GM12892 (cell line): ENCODE results near the gene UNC119.
"Not testable (repeated sequence)": the region's sequence is repeated elsewhere in the genome, so short reads cannot be mapped to it uniquely, and the experiment has no call there.

Source experiments
- DNase-seq: peaks from one replicate; pipeline ENCODE4 v3.0.0; 2011; ENCODE audit not compliant: insufficient read length
- FAIRE-seq: peaks from 2 replicates; lab custom pipeline; 2011; peaks lifted over from hg19 to GRCh38; lab: Jason Lieb, UNC
- POLR2A ChIP-seq: IDR thresholded peaks from 2 replicates; pipeline ENCODE4 v1.6.1; 2011; ENCODE audit warnings: low read depth, low read length, control low read depth
- POLR2AphosphoS5 ChIP-seq: IDR thresholded peaks from 2 replicates; pipeline ENCODE4 v1.6.1; 2011; ENCODE audit warnings: low read depth, low read length, control low read depth
- TAF1 ChIP-seq: IDR thresholded peaks from 2 replicates; pipeline ENCODE4 v1.6.1; 2011; ENCODE audit warnings: low read depth, mild to moderate bottlenecking, control low read depth, low read length, borderline replicate concordance

UNC119 gene

DNA sequence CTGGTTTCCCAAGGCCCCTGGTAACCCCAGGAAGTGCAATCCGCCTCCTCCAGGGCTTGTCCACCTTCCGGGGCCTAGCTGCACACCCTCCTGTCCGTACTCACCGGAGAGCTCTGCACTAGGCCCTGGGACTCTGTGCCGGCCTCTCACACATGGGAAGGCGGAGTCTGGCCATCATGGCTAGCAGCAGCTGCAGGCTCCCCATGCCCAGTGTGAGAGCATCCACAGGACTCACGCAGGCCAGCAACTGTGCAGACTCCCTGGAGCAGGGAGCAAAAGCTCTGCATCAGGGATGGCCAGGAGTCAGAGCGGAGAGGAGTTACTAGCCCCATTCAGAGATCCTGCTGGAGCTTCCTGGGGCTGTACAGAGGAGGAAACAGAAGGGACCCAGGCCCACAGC lies 26.0 kb downstream of the UNC119 start:
- no peak for DNase-seq
- TF ChIP-seq TAF1, result no peak
- TF ChIP-seq POLR2AphosphoS5, result no peak
- TF ChIP-seq POLR2A, result no peak

DNA sequence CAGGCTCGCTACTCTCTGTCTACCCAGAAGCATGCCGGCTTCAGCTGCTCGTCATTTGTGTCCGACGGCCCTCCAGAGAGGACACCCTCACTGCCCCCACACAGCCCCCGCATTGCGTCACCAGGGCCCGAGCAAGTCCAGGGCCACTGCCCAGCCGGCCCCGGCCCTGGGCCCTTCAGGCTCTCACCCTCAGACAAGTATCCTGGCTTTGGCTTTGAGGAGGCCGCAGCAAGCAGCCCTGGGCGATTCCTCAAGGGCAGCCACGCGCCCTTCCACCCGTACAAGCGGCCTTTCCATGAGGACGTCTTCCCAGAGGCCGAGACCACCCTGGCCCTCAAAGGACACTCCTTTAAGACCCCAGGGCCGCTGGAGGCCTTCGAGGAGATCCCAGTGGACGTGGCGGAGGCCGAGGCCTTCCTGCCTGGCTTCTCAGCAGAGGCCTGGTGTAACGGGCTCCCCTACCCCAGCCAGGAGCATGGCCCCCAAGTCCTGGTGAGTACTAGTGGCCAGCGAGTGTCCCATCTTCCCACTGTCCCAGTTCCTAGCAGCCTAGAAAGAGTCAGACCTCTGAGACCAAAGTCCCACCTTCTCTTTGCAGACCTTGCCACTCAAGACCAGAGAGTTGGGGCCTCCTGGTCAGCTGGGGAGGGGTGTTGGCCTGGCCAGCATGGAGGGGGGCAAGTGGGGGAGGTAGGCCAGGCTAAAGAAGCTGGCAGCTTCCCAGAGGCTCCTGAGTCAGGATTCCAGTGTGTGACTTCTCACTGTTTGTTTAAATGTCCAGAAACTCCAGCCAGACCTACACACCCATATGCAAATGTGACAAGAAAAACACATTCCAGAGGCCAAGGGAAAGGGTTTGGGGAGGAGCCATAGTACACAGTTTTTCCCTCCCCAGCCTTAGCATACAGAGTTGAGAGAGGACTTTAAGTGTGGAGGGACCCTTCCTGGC lies 27.7 kb downstream of the UNC119 start:
- no peak for DNase-seq
- TF ChIP-seq TAF1, result no peak
- TF ChIP-seq POLR2A, result no peak
- no peak for TF ChIP-seq POLR2AphosphoS5
- FAIRE-seq, result no peak

More for the DNA sequence above, 26.0 kb downstream of the UNC119 start:
- FAIRE-seq, result no peak

DNA sequence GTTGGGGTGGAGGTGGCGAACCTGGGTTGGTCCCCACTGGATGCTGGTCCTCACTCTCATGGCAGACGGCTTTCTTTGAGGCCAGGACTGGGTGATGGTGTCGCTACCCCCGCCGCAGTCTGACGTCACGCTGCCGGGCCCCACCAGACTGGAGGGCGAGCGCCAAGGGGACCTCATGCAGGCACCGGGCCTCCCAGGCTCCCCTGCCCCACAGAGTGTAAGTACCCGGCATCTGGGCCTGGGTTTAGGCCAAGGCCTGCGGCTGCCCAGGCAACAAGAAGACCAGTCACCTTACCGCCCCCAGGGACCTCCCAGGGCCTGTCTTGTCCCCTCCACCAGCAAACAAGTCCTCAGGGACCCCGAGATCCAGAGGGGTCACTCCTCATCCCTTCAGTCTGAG lies 28.5 kb downstream of the UNC119 start:
- DNase-seq (no peak), FAIRE-seq (no peak)
- no peak for TF ChIP-seq TAF1

DNA sequence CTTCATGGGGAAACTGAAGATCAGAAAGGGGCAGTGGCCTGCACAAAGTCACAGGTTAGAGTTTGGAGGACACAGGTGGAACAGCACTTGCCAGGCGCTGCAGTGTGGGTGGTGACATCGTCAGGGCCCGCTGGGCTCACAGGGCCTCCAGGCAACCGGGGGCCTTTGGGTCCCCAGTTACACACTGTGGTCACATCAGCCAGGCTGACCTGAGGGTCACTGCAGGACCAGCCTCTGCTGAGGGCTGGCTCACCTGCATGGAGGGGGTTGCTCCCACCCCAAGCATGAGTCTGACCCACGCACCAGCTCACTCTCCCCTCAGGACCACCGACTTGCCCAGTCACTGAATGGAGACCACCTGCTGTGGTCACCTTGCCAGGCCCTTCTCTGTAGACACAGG lies 29.2 kb downstream of the UNC119 start:
- FAIRE-seq (no peak), DNase-seq (no peak)
- TF ChIP-seq POLR2AphosphoS5, result no peak
- no peak for TF ChIP-seq TAF1
- no peak for TF ChIP-seq POLR2A

DNA sequence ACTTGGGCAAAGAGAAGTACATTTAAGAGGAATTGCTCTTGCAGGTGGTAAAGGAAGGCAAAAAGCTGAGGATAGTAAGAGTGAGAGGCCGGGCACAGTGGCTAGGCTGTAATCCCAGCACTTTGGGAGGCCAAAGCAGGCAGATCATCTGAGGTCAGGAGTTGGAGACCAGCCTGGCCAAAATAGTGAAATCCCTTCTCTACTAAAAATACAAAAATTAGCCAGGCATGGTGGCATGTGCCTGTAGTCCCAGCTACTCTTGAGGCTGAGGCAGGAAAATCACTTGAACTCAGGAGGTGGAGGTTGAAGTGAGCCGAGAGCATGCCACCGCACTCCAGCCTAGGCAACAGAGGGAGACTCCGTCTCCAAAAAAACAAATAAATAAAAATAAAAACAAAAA lies 30.1 kb downstream of the UNC119 start:
- not testable (repeated sequence) for DNase-seq, FAIRE-seq

DNA sequence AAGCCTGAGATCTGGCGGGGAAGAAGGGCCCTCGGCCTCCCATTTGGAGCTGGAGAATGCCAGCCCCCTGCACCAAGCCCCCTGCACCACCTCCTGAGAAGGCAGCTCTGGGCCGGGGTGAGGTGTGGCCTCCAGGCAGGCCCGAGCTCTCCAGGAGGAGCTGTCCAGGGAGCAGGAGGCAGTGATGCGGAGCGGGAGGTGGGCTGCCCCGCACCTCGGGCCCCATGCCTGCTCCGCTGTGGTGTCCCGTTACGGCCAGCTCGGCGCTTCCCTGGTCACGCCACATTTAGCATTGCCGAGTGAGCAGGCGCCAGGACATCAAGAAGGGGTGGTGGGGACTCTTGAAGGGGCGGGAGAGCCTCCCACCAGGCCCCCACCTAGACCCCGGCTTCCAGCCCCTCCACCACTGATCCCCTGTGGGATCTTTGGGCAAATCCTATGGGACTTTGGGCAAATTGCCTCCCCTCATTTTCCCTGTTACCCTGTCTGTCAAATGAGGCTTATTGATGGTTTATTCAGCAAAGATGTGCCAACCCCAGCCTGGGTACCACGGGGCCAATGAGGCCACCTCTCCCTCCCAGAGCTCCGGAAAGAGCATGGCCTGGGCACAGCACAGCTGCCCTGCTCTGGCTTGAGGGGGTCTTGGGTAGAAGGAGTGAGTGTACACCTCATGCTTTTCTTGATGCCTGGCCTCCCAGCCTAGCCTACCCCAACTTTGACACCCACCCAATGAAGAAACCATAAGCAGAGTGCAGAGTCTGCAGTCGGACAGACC lies 30.9 kb downstream of the UNC119 start:
- no peak for FAIRE-seq
- no peak for DNase-seq
- TF ChIP-seq POLR2AphosphoS5 (no peak), TAF1 (no peak), POLR2A (no peak)

DNA sequence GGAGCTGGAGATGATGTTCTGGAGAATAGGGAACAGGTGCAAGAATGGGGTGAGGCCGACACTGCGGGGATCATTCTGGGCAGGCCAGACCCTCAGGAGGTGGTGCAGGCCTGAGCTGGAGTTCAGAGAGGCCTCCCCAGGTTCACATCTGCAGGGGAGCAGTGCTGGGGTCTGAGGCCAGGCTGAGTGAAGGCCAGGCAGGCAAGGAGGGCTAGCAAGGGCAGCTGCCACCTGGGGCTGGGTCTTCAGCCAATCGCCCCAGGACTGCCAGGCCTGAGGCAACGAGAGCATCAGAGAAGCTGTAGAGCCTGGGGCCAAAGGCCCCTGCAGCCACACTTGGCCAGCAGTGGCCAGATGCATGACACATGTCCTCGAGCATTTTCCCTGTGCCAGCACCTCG lies 31.7 kb downstream of the UNC119 start:
- no peak for TF ChIP-seq POLR2A
- TF ChIP-seq TAF1, result no peak
- TF ChIP-seq POLR2AphosphoS5, result no peak
- no peak for FAIRE-seq
- DNase-seq, result no peak

DNA sequence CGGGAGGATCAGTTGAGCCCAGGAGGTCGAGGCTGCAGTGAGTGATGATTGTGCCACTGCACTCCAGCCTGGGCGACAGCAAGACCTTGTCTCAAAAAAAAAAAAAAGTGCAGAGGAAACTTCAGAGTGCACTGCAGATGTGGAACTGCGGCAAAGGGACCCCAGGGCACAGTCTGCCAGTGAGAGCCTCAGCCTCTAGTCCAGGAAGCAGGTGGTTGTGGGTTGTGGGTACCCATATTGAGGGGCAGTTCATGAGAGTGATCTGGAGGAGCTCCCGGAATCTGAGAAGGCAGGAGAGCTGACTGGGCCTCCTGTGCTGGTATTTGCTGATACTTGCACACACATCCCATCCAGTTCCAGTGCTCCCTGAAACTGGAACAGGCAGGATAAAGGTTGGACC lies 33.2 kb downstream of the UNC119 start:
- DNase-seq (no peak), FAIRE-seq (no peak)
- no peak for TF ChIP-seq TAF1
- no peak for TF ChIP-seq POLR2AphosphoS5
- TF ChIP-seq POLR2A, result no peak

DNA sequence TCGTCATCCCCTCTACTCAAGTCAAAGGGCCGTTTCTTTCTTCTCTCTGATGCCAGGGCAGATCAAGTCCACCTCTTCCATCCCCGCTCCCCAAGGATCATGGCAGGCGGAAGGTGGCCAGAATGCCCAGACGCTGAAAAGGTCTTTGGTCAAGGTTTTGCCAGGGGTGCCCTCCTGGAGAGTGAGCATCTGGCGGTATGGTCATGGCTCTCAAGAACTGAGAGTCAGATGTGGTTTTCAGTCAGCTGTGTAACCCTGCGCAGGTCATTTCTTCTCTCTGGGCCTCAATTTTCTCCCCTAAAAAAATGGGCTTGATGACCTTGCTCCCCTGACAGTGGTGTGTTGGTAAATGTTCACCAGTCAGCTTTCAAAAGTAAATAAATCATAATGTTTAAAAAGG lies 33.8 kb downstream of the UNC119 start:
- FAIRE-seq (no peak), DNase-seq (no peak)
- no peak for TF ChIP-seq POLR2A
- no peak for TF ChIP-seq POLR2AphosphoS5
- no peak for TF ChIP-seq TAF1

DNA sequence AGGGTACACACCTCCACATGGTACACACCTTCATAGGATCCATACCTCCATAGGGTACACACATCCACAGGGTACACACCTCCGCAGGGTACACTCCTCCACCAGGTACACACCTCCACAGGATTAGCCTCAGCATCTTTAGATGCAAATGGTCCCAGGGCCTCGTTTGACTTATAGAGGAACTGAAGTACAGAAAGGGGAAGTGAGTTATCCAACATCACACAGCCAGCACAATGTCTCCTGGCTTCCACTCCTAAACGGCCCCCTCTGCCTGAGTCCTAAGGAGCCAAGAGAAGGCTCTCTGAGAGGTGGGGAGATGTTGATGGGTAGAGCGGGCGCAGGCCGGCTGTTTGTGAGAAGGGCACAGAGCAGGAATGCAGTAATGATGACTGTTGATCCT lies 34.3 kb downstream of the UNC119 start:
- DNase-seq (no peak), FAIRE-seq (peak; percentile 74)
- no peak for TF ChIP-seq TAF1
- no peak for TF ChIP-seq POLR2A
- TF ChIP-seq POLR2AphosphoS5, result no peak

DNA sequence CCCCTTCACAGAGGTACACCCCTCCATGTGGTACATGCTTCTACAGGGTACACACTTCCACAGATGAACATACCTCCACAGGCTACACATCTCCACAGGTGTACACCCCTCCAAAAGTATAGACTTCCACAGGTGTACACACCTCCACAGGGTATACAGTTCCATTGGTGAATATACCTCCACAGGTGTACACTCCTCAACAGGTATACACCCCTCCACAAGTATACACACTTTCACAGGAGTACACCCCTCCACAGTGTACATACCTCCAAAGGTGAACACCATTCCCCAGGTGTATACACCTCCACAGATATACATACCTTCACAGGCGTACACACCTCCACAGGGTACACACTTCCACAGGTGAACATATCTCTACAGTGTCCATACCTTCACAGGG lies 36.9 kb downstream of the UNC119 start:
- no peak for DNase-seq
- FAIRE-seq, result no peak
- TF ChIP-seq TAF1 (no peak), POLR2AphosphoS5 (no peak), POLR2A (no peak)

DNA sequence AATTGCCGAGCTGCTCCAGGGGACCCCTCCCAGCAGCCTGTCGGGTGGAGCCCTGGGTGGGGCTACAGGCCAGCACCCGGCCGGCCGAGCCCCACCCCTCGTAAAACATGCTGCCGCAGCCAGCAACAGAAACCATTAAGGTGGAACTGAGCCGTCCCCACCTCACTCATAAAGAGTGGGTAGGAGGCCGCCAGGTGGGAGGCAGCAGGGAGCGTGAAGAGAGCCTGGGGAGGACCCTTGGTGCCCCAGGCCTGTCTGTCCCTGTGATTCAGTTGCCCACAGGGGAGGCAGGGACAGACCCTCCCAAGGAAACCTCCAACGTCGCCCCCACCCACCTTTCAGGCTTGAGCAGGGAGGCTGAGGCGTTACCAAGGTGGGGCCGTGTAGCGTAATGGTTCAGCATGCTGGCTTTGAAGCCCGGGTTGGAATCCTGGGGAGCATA lies 37.8 kb downstream of the UNC119 start:
- DNase-seq, result no peak
- FAIRE-seq, result no peak
- TF ChIP-seq POLR2AphosphoS5 (no peak), TAF1 (no peak), POLR2A (no peak)
